NCI-H1417 treated with DMSO at 0.1 percent for 48 hours (cell line): ENCODE results near the gene GRM3.

ENCODE experiments used
- DNase-seq: peaks from one replicate; lab custom pipeline; 2025; lab: John Stamatoyannopoulos, UW

The GRM3 gene

DNA sequence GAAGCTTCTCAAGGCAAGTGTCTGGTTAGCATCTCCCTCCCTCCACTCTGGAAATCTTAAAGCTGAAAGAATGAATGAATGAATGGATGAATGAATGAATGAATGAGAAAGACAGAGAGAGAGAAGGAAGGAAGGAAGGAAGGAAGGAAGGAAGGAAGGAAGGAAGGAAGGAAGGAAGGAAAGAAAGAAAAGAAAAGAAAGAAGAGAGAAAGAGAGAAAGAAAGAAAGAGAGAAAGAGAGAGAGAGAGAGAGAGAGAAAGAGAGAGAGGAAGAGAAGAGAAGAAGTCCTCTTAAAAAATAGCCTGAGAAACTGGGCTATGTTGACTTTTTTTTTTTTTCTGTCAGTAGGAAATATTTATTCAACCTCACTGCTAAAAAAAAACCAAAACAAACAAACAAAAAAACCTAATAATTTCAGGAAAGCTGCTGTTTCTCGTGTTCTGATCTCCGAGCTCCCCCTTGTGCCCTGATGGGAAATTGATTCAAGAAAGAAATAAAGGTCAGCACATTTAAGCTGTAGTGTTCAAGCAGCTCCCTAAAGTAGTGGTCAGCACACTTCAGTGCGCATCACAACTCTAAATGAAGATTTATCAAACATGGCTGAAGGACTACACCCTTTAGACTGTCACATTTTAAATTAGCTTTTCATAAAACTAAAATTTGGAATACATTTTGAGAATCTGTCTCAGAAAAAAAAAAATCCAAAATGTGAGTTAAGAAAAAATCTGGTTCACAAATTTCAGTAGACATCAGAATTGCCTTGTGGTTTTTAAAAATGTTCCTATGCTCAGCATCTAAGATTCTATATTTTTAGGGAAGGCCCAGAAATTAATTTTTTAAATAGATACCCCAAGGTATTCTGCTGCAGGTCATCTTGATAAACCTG, 261.5 kb downstream of the GRM3 start:
- DNase-seq, result peak; percentile 8

DNA sequence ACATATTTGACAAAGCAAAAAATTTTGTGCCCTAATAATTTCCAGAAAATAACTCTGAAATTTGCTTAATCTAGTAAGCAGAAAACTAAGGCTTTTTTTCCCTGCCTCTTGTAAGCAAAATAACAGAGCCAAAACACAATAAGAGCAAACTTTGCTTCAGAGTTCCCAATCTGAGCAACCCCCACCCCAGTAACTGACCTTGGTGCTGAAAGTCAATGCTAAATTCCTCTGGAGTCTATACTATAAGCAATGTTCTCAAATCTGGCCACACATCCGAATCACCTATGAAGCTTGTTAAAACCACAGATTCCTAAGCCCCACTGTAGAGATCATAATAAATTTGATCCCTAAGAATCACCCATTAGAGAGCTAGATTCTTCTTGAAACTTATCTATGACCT, 265.2 kb downstream of the GRM3 start:
- no peak for DNase-seq

DNA sequence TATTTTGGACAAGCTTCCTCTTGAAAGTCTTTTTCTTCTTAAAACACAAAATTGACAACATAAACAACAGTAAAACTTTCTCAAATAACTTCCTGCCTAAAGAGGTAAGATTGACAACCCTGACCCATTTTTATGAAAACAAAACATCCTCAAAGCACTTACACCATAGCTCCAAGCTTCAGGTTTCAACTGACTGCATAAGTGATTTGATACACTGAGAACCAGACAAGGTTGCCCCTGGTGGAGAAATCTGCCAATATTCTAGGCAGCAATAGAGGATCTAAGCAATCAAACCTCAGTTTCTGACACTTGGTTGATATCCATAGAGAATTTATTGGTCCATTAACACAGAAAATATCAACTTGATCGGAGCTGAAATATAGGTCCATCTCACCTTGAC, 267.9 kb downstream of the GRM3 start:
- DNase-seq, result no peak

DNA sequence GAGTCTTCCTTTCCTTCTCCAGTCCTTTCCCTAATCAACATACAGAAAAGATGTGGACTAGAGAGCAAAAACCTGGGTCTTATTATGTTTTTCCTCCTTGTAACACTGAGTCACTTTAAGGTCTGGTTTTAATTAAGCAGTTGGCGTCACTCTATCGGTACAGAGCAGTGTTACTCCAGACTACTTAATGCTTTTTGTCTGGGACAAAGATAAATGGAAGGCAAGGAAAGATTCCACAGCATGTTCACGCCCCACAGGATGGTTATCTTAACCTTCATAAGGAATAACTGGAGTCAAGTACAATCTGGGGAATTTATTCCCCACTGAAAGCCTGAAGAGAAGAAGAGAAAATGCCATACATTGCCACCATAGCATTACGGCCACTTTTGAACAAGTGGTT, 270.0 kb downstream of the GRM3 start:
- DNase-seq, result no peak
